Activated naive CD4-positive, alpha-beta T cell treated with anti-CD3 and anti-CD28 coated beads, Interleukin-2, amount 50 U/mL, for 24 hours (primary cell): ENCODE data around the gene GSKIP.

Experiments
- H3K27ac Mint-ChIP-seq: one replicate; pipeline ENCODE4 v1.8.0; 2021; ENCODE audit warnings: mild to moderate bottlenecking, mixed read lengths
- H3K27me3 Mint-ChIP-seq: one replicate; pipeline ENCODE4 v1.8.0; 2021; ENCODE audit warnings: mixed read lengths
- H3K36me3 Mint-ChIP-seq: one replicate; pipeline ENCODE4 v1.8.0; 2021; ENCODE audit warnings: mixed read lengths
- H3K4me1 Mint-ChIP-seq: one replicate; pipeline ENCODE4 v1.8.0; 2021; ENCODE audit warnings: mixed read lengths
- H3K4me3 Mint-ChIP-seq: one replicate; pipeline ENCODE4 v1.8.0; 2021; ENCODE audit warnings: mild to moderate bottlenecking, mixed read lengths
- H3K9me3 Mint-ChIP-seq: one replicate; pipeline ENCODE4 v1.8.0; 2021; ENCODE audit warnings: mixed read lengths

The GSKIP gene

DNA sequence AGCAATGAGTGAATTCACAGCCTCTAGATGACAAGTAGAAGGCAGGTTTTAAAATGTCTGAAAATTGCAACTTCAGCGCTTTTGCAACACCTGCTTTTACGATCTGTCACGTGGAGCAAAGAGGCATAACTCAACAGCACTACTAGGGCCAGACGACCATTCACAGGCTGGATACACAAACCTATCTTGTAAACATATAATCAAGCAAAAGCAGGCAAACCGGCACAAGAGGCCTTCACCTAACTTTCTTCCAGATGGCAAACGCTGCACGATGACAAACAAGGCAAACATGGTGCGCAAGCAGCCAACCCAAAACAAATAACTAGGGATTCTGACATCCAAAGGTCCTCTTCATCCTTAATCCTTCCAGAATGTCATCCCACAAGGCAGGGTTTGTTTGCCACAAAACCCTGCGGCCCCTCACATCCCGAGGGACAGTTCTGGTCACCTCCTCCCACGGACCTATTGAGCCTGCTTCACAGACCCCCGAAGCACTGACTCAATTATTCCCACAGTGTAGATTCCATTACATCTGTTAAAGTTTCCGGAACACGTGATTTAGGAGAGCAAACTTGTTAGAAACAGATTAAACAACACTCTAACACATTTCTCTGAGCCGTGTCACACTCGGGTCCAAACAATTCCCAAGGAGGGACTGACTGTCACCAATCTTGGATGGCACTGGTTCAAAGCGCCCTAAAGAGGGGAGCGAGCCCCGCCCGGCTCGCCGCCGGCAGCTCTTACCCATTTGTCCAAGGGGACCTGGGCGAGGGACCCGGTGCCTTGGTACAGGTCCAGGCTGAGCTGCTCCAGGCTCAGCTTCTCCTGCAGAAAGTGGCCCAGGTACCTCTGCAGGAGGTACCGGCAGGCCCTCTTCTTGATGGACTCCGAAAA is 1.0 kb upstream of the GSKIP start:
- Mint-ChIP-seq H3K27me3 (no peaks in the 10 kb centered on the region), H3K4me3 (peak overlapping the region; percentile 94), H3K9me3 (no peaks in the 10 kb centered on the region), H3K4me1 (peaks cover 73% of the 10 kb centered on the region), H3K36me3 (peaks cover 3% of the 10 kb centered on the region), H3K27ac (peak overlapping the region; percentile 93)

DNA sequence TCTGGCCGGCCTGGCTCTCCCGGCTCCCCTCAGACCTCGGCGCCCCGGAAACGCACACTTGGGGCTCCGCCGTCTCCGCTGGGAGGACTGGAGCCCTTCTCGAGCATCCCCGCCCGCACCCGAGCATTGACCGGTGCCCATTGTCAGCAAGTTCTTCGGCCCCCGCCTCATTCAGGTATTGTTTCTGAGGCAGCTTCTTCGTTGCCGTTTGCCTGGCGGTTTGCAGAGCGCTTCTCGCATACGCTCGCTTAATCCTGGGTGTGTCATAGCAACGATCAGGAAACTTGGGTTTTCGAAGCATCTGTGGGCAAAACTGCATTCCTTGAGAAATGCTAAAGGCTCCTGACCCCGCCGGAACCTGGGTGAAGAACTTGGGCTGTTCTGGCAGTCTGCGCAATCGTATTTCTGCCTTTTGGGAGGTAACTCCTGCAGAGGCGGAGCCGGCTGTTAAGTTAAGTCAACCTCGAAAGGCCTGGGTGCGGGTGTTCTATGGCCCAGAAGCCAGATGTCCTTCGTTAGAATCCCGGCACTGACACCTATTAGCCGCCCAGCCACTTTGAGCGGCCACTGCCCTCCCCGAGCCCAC is 518 bp downstream of the GSKIP start:
- no peaks in the 10 kb centered on the region for H3K9me3 Mint-ChIP-seq
- H3K27me3 Mint-ChIP-seq = no peaks in the 10 kb centered on the region
- H3K4me1 Mint-ChIP-seq = peaks cover 69% of the 10 kb centered on the region

DNA sequence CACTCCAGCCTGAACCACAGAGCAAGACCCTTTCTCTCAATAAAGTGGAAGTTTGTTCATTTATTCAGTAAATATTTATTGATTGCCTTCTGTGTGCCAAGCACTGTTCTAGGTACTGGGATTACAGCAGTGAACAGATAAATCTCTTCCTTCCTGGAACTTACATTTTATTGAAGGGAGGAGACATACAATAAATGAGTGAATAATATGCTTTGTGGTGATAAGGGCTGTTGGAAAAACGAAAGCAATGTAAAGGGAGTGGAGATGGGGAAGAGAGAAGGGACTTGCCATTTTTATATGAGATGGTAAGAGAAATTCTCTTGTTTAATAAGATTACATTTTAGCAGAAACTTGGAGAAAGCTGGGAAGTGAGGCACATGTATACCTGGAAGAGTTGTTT is 1.6 kb downstream of the GSKIP start:
- no peaks in the 10 kb centered on the region for H3K27me3 Mint-ChIP-seq
- no peak overlapping the region for H3K27ac Mint-ChIP-seq
- H3K4me3 Mint-ChIP-seq = peak overlapping the region; percentile 92
- peaks cover 62% of the 10 kb centered on the region for H3K4me1 Mint-ChIP-seq
- no peaks in the 10 kb centered on the region for H3K9me3 Mint-ChIP-seq
- peaks cover 10% of the 10 kb centered on the region for H3K36me3 Mint-ChIP-seq

More for the DNA sequence above, 518 bp downstream of the GSKIP start:
- Mint-ChIP-seq H3K36me3 (peaks cover 8% of the 10 kb centered on the region), H3K4me3 (peak overlapping the region; percentile 92), H3K27ac (peak overlapping the region; percentile 62)

DNA sequence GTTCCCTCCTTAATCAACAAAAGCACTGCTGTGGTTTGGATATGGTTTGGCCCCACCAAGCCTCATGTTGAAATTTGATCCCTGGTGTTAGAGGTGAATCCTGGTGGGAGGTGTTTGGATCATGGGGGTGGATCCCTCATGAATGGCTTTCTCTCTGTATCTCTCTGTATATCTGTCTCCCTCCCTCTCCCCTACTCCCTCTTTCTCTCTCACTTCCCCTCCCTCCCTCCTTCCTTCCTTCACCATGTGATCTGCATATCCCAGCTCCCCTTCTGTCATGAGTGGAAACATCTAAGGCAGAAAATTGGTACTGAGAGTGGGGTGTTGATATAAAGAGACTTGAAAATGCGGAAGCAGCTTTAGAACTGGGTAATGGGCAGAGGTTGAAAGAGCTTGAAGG is 5.2 kb downstream of the GSKIP start:
- no peak overlapping the region for H3K4me3 Mint-ChIP-seq
- H3K4me1 Mint-ChIP-seq = peaks cover 49% of the 10 kb centered on the region
- no peak overlapping the region for H3K27ac Mint-ChIP-seq
- no peaks in the 10 kb centered on the region for H3K27me3 Mint-ChIP-seq
- H3K9me3 Mint-ChIP-seq = no peaks in the 10 kb centered on the region
- peaks cover 10% of the 10 kb centered on the region for H3K36me3 Mint-ChIP-seq

DNA sequence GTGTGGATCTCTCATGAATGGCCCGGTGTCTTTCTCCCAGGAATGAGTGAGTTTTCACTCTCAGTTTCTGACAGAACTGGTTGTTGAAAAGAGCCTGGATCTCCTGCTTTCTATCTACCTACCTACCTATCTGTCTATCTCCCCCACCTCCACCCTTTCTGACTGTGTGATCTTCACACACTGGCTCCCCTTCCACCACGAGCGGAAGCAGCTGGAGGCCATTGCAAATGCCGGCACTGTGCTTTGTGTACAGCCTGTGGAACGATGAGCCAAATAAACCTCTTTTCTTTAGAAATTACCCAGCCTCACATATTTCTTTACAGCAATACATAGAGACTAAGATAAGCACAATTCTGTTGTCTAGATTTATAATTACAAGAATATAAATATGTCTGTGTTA is 7.2 kb downstream of the GSKIP start:
- Mint-ChIP-seq H3K27ac (no peak overlapping the region), H3K4me1 (peaks cover 39% of the 10 kb centered on the region), H3K9me3 (no peaks in the 10 kb centered on the region), H3K4me3 (no peak overlapping the region), H3K36me3 (peaks cover 17% of the 10 kb centered on the region), H3K27me3 (no peaks in the 10 kb centered on the region)

DNA sequence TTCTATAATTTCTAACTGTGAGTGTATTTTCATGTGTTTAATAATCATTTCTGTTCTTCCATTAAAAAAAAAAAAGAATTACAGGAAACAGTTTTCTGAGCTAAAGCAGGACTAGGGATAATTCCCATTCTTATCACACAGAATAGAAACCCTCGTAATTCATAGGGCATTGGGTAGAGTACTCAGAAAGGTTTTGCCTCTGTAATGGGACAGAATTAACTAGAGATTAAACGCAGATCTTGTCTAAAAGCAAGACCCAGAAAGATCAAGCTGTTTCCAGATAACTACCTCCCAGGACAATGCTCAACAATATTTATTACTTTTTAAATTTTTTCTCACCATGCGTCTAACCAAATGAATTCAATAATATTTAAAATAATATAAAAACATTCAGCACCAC is 10.2 kb downstream of the GSKIP start:
- Mint-ChIP-seq H3K36me3 (peaks cover 16% of the 10 kb centered on the region), H3K27me3 (no peaks in the 10 kb centered on the region), H3K4me3 (no peak overlapping the region), H3K27ac (no peak overlapping the region), H3K9me3 (no peaks in the 10 kb centered on the region), H3K4me1 (peaks cover 19% of the 10 kb centered on the region)

DNA sequence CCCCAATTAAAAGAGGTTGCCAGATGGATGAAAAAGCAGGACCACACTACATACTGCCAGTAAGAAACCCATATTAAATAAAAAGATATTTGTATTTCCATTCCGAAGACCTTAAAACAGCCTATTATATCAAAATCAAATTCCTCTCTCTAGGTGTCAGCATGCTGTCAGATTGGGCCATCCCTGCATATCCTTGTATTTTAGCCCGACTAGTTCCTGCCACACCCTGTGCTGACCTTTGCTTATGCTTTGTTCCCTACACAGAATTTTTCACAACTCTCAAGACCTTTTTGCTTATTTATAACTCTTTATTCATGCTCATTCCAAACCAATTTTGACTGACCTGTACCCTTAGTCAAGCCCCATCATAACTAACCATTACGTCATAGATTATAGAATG is 12.8 kb downstream of the GSKIP start:
- Mint-ChIP-seq H3K9me3 (no peaks in the 10 kb centered on the region), H3K4me1 (peaks cover 5% of the 10 kb centered on the region), H3K36me3 (peaks cover 10% of the 10 kb centered on the region), H3K27me3 (no peaks in the 10 kb centered on the region), H3K27ac (no peak overlapping the region), H3K4me3 (no peak overlapping the region)

DNA sequence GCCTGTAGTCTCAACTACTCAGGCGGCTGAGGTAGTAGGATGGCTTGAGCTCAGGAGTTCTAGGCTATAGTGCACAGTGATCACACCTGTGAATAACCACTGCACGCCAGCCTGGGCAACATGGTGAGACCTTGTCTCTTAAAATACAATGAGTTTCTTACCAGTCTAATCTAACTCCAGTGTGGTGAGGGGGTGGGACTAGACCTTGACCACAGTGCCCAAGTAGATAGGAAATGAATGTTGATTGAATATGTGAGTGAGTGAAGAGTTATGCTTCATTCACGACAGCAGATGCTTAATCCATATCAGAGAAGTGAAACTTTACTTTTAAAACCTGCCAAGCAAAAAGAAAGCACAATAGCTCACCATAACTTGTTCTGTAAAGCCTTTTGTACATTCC is 17.4 kb downstream of the GSKIP start:
- H3K9me3 Mint-ChIP-seq = no peaks in the 10 kb centered on the region
- H3K27ac Mint-ChIP-seq = no peak overlapping the region
- H3K36me3 Mint-ChIP-seq = peaks cover 8% of the 10 kb centered on the region
- H3K27me3 Mint-ChIP-seq = no peaks in the 10 kb centered on the region
- no peak overlapping the region for H3K4me3 Mint-ChIP-seq
- no peaks in the 10 kb centered on the region for H3K4me1 Mint-ChIP-seq

DNA sequence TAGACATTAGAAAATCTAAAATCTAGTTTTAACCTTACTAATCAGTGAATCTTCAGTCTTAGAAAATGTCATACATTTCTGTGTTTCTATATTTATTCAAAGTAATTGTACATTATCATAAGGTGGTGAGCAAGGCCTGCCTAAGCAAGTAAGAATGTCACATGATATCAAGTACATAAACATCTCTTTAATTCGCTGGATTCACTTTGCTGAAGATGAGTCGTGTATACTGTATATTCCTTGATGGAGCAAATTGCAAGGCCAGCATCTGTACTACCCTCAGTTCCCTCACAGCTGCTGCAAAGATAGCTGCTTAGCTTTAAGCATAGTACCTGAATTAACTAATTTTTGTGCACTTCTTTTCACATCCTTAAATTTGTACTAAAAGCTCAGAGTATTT is 20.1 kb downstream of the GSKIP start:
- no peaks in the 10 kb centered on the region for H3K9me3 Mint-ChIP-seq
- no peak overlapping the region for H3K4me3 Mint-ChIP-seq
- no peaks in the 10 kb centered on the region for H3K4me1 Mint-ChIP-seq
- no peaks in the 10 kb centered on the region for H3K27me3 Mint-ChIP-seq
- H3K36me3 Mint-ChIP-seq = peaks cover 8% of the 10 kb centered on the region
- H3K27ac Mint-ChIP-seq = no peak overlapping the region

DNA sequence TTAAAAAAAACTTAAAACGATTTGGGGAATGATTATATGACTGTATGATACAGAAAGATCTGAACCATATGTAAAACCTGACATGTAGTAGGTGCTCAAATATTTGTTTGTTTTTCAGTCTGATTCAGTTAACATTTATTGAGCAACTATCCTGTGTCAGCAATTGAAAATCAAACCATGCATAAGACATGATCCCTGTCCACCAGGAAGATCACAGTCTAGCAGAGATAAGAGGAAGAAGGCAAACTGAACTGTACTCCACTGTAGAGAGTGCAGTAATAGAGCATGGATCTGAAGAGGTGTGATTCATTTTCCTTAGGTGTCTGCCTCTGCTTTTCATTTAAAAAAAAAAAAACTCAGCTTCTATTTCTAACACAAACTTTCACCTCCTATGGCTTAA is 20.7 kb downstream of the GSKIP start:
- Mint-ChIP-seq H3K27me3 (no peaks in the 10 kb centered on the region), H3K36me3 (peaks cover 8% of the 10 kb centered on the region), H3K9me3 (no peaks in the 10 kb centered on the region), H3K4me1 (no peaks in the 10 kb centered on the region), H3K27ac (no peak overlapping the region), H3K4me3 (no peak overlapping the region)

DNA sequence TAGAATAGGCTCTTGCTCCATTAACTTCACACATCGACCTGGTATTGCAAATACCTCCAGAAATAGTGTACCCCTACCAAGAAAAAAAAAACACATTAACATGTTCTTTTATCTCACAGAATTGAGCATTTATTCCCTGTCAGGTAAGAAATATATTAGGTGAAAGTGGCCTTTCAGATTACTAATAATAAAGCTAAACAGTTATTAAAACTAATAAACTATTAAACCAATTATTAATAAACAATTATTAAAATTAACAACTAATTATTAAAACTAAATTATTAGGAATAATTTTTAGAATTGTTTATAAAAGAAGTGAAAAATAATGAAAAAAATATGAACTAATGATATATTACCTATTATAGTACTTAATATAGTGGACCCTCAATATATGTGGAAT is 21.4 kb downstream of the GSKIP start:
- Mint-ChIP-seq H3K9me3 (no peaks in the 10 kb centered on the region), H3K4me1 (no peaks in the 10 kb centered on the region), H3K27ac (no peak overlapping the region), H3K4me3 (no peak overlapping the region), H3K36me3 (peaks cover 8% of the 10 kb centered on the region), H3K27me3 (no peaks in the 10 kb centered on the region)

DNA sequence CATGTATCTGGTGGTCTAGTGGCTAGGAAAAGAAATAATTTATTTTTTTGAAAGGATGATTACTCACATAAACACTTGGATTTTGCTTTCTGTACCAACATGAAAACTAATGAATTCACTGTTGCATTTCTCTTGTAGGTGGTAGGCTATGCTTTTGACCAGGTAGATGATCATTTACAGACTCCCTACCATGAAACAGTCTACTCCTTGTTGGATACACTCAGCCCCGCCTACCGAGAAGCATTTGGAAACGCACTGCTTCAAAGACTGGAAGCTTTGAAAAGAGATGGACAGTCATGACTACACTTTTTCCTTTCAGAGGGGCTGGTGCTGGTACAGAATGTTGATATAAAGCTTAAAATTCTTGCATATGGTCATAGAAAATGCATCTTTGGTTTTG is 22.1 kb downstream of the GSKIP start:
- Mint-ChIP-seq H3K27me3 (no peaks in the 10 kb centered on the region), H3K4me3 (no peak overlapping the region), H3K9me3 (no peaks in the 10 kb centered on the region), H3K27ac (no peak overlapping the region), H3K4me1 (no peaks in the 10 kb centered on the region), H3K36me3 (peaks cover 8% of the 10 kb centered on the region)

DNA sequence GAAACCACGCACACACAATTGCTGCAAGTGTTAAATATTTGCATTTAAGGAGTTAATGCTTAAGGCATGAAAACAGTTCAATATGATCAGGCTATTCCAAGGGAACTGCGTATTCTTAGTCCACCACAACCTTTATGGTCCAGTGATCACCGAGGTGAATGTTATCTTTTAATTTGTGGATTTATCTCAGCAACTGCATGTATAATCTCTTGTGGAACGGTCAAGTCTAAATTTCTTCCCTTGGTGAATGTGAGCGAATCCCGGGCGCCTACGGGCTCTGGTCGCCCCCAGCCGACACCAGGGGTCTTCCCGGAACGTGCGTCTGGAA is 27.6 kb downstream of the GSKIP start:
- no peak overlapping the region for H3K27ac Mint-ChIP-seq
- no peaks in the 10 kb centered on the region for H3K36me3 Mint-ChIP-seq
- peaks cover 5% of the 10 kb centered on the region for H3K4me1 Mint-ChIP-seq
- H3K9me3 Mint-ChIP-seq = no peaks in the 10 kb centered on the region
- H3K4me3 Mint-ChIP-seq = peak overlapping the region; percentile 95
- no peaks in the 10 kb centered on the region for H3K27me3 Mint-ChIP-seq

DNA sequence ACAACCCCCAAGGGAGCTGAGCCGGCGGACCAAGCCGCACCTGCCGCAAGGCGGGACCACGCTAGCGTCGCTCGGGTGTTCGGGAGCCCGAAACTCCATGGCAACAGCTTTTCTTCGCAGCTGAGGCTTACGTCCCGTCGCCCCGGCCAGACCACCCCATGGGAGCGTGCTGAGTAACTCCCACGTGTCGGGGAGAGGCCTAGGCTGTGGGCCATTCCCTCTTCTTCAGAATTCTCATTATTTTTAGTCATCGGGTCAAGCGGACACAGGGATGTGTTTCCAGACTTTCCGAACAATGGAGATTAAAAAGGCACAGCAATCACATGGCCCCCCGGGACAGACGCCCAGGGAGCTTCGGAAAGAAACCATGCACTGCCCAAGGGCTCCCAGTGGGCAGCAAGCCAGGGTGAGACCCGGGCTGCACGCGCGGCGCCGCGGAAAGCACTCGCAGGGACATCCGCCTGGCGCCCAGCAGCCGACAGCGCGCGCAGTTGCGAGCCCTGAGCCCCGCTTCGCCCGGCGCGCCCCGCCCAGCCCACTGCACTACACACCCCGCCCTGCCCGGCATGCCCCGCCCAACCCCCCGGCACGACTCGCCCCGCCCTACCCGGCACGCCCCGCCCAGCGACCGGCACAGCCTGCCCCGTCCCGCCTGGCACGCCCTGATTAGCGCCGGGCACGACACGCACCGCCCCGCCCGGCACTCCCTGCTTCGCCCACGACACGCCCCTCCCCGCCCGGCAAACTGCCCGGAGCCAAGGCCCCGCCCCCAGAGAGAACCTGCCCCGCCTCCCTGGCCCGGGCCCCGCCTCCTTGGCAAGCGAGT is 28.2 kb downstream of the GSKIP start:
- no peaks in the 10 kb centered on the region for H3K27me3 Mint-ChIP-seq
- no peaks in the 10 kb centered on the region for H3K9me3 Mint-ChIP-seq
- H3K27ac Mint-ChIP-seq = peak overlapping the region; percentile 46
- H3K4me3 Mint-ChIP-seq = peak overlapping the region; percentile 95
- H3K4me1 Mint-ChIP-seq = peaks cover 5% of the 10 kb centered on the region
- no peaks in the 10 kb centered on the region for H3K36me3 Mint-ChIP-seq

DNA sequence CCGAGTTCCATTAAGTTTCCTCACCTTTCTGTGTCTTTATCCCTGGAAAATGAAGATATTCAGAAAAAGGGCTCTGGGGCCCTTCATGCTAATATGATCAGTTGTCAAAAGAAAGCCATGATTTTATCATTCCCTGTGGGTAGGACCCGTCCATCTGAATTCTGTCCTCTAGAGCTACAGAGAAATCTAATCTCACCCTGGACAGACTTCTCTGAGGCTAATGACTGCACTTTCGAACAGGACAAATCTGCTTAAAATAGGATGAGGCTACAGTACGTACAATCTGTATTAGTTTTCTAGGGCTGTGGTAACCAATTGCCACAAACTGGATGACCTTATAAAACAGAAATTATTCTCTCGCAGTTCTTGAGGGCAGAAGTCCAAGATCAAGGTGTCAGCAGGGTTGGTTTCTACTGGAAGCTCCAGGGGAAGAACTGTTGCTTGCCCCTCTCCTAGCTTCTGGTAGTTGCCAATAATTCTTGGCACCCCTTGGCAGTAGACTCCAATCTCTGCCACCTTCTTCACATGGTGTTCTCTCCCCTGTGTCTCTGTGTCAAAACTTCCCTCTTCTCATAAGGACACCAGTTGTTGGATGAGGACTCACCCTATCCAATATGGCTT is 29.9 kb downstream of the GSKIP start:
- Mint-ChIP-seq H3K9me3 (no peaks in the 10 kb centered on the region), H3K27ac (no peak overlapping the region), H3K4me1 (peaks cover 5% of the 10 kb centered on the region), H3K27me3 (no peaks in the 10 kb centered on the region), H3K4me3 (peak overlapping the region; percentile 84), H3K36me3 (no peaks in the 10 kb centered on the region)
